Glomerular endothelial cell (primary cell): ENCODE data around the gene ROPN1L. TPM values are rescaled to one million over a fixed set of nuclear protein-coding genes. Genes with fewer than 3 reads are reported as not detected.

Experiments
- total RNA-seq: library from RNA; depleted of rRNA; stranded (reverse); fragments of >200 nt; gene quantifications from 2 replicates; pipeline ENCODE4 v1.2.3, GENCODE V29; 2015

The ROPN1L gene
- total RNA-seq, 1 donor from 2014 or later = 1.5 TPM

Other genes with a start within 250 kb of the ROPN1L start
- 18.3 and 19.3 TPM in 2 replicates for gene ATPSCKMT, start 192.0 kb upstream of the ROPN1L start, total RNA-seq
- 359 and 366 TPM in 2 replicates for gene CCT5, start 191.6 kb upstream of the ROPN1L start, total RNA-seq
- gene CMBL, start 134.0 kb upstream of the ROPN1L start, total RNA-seq = 8.2 and 16.8 TPM in 2 replicates
- 51.5 and 61.3 TPM in 2 replicates for gene MARCHF6, start 88.2 kb upstream of the ROPN1L start, total RNA-seq
- gene ANKRD33B, start 122.2 kb downstream of the ROPN1L start, total RNA-seq = 5.6 and 6.1 TPM in 2 replicates